Inflammatory macrophage treated with lipopolysaccharide for 4 hours (primary cell): ENCODE data around the gene SLC49A3.
"Not testable (repeated sequence)": the region's sequence is repeated elsewhere in the genome, so short reads cannot be mapped to it uniquely, and the experiment has no call there.

Source experiments
- DNase-seq: peaks from one replicate; pipeline ENCODE4 v3.0.0-alpha.2; 2020

Gene SLC49A3

GRCh38 chr4:650951-651883 is 37.7 kb downstream of the SLC49A3 start:
- DNase-seq, result no peak

GRCh38 chr4:650461-650860 is 38.5 kb downstream of the SLC49A3 start:
- DNase-seq, result no peak

- no peak for DNase-seq
These were observed 39.1 kb downstream of the SLC49A3 start for GRCh38 chr4:649751-650310.

GRCh38 chr4:649293-649625 is 39.7 kb downstream of the SLC49A3 start:
- no peak for DNase-seq

- DNase-seq, result no peak
These were observed 40.2 kb downstream of the SLC49A3 start for GRCh38 chr4:648579-649292.

GRCh38 chr4:647481-647880 is 41.5 kb downstream of the SLC49A3 start:
- no peak for DNase-seq

- no peak for DNase-seq
These were observed 42.5 kb downstream of the SLC49A3 start for GRCh38 chr4:646460-646859.

GRCh38 chr4:642366-642765 is 46.6 kb downstream of the SLC49A3 start:
- DNase-seq, result not testable (repeated sequence)

- no peak for DNase-seq
These were observed 51.2 kb downstream of the SLC49A3 start for GRCh38 chr4:637536-638280.

GRCh38 chr4:636628-637159 is 52.3 kb downstream of the SLC49A3 start:
- no peak for DNase-seq

GRCh38 chr4:635851-636627 is 52.9 kb downstream of the SLC49A3 start:
- no peak for DNase-seq

GRCh38 chr4:635066-635835 is 53.7 kb downstream of the SLC49A3 start:
- DNase-seq, result not testable (repeated sequence)

GRCh38 chr4:634599-634985 is 54.4 kb downstream of the SLC49A3 start:
- no peak for DNase-seq

GRCh38 chr4:633976-634598 is 54.9 kb downstream of the SLC49A3 start:
- DNase-seq, result no peak

GRCh38 chr4:633406-633805 is 55.5 kb downstream of the SLC49A3 start:
- no peak for DNase-seq

GRCh38 chr4:632926-633325 is 56.0 kb downstream of the SLC49A3 start:
- no peak for DNase-seq

- DNase-seq, result no peak
These were observed 56.7 kb downstream of the SLC49A3 start for GRCh38 chr4:632196-632790.
